Prostate gland (tissue), 2 donors: ENCODE data around the gene EIPR1.

ENCODE experiments used
- POLR2A ChIP-seq: fragments of 450-650 bp; IDR thresholded peaks from one replicate; pipeline ENCODE4 v1.6.1; 2016; ENCODE audit warnings: antibody characterized with exemption, mild to moderate bottlenecking
- POLR2AphosphoS5 ChIP-seq: sonication (generic); formaldehyde crosslinking; IDR thresholded peaks from one replicate; pipeline ENCODE4 v1.6.1; 2017; ENCODE audit warnings: antibody characterized with exemption
- TF ChIP-seq, protein P1 (sequence below), 4 experiments: fragments of 200-600 bp in 2 of 4; fragments of 450-650 bp in 2 of 4; sonication (generic) in 2 of 4; IDR thresholded peaks; 1 replicate in 3 of 4; 2 replicates in 1 of 4; pipeline ENCODE4 v1.5.1; 2016 to 2019; ENCODE audit warnings: antibody characterized with exemption in 4 of 4, mild to moderate bottlenecking in 2 of 4, moderate library complexity in 2 of 4

DNA sequence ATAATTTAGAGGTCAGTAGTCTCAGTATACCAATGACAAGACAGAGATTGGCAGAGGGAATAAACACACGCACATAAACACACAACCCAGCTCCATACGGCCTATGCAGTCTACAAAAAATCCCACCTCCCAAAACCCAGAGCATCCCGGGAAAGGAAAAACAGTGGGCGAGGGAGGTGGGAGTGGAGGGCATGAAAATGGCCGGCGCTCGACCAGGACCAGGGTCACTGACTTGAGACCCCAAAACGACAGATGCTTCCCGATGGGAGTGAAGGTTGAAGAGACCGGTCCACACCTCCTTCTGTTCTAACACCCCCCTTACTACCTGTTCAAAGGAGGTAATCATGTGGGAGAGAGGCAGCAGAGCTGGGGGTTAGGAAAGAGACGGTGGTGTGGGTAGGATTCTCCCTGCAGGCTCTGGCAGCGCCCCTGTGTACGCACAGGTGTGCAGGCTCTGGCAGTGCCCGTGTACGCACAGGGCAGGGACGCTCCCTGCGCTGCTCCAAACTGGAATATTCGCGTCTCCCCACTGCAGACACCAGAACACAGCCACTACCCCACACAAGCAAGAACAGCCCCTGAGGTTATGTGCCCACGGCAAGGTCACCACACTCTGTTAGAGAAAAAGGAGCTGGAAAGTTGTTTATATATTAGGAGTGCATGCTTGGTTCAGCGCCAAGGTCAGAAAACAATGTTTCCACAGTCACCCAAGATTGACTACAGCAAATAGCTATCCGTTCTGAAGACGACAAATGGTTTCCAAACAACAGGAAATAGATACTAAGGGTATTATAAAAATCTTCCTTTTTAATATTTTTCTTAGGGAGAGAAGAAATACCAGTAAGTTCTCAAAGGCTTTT lies 67.9 kb downstream of the EIPR1 start:
- TF ChIP-seq, protein P1, sequence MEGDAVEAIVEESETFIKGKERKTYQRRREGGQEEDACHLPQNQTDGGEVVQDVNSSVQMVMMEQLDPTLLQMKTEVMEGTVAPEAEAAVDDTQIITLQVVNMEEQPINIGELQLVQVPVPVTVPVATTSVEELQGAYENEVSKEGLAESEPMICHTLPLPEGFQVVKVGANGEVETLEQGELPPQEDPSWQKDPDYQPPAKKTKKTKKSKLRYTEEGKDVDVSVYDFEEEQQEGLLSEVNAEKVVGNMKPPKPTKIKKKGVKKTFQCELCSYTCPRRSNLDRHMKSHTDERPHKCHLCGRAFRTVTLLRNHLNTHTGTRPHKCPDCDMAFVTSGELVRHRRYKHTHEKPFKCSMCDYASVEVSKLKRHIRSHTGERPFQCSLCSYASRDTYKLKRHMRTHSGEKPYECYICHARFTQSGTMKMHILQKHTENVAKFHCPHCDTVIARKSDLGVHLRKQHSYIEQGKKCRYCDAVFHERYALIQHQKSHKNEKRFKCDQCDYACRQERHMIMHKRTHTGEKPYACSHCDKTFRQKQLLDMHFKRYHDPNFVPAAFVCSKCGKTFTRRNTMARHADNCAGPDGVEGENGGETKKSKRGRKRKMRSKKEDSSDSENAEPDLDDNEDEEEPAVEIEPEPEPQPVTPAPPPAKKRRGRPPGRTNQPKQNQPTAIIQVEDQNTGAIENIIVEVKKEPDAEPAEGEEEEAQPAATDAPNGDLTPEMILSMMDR (IDR thresholded peaks at IDR 0.05) = no peak
- TF ChIP-seq POLR2AphosphoS5 (no peak), POLR2A (no peak)
